GM13977 (cell line): ENCODE results near the gene INSL3.
A peak's percentile ranks its signal among the peaks of the same experiment; 100 is the strongest.

Experiments used
- DNase-seq: peaks from one replicate; pipeline ENCODE4 v3.0.0; 2012; ENCODE audit warnings: low spot score
- CTCF ChIP-seq: IDR thresholded peaks from 2 replicates; pipeline ENCODE4 v1.5.1; 2012; ENCODE audit warnings: mild to moderate bottlenecking, control low read depth; ENCODE audit not compliant: insufficient read depth; ENCODE audit errors: extremely low read depth, missing control alignments
- in situ Hi-C: fragments of 300-500 bp; cut with MboI; formaldehyde crosslinking; loops from one replicate; pipeline ENCODE4 v1.12.0; 2022; ENCODE audit warnings: low sequenced_read_pairs, low pct_unique_long_range_greater_than_20kb, mixed read lengths, inconsistent platforms; ENCODE audit not compliant: unreplicated experiment

The INSL3 gene

GRCh38 chr19:17811681-17812080 is 9.6 kb downstream of the INSL3 start:
- in situ Hi-C loops, result no loop called here
- no peak for TF ChIP-seq CTCF
- DNase-seq, result no peak

GRCh38 chr19:17811103-17811502 is 10.2 kb downstream of the INSL3 start:
- TF ChIP-seq CTCF, result no peak
- DNase-seq, result no peak
- in situ Hi-C loops, result no loop called here

GRCh38 chr19:17807731-17808316 is 13.5 kb downstream of the INSL3 start:
- TF ChIP-seq CTCF, result no peak
- peak; percentile 34 for DNase-seq
- in situ Hi-C loops, result no loop called here

- no peak for TF ChIP-seq CTCF
Observed at GRCh38 chr19:17806945-17807344, 14.4 kb downstream of the INSL3 start.

GRCh38 chr19:17805427-17805826 is 15.9 kb downstream of the INSL3 start:
- no peak for DNase-seq
- TF ChIP-seq CTCF, result no peak
- in situ Hi-C loops, result no loop called here

More at GRCh38 chr19:17806945-17807344, 14.4 kb downstream of the INSL3 start:
- in situ Hi-C loops, result no loop called here
- peak; percentile 22 for DNase-seq

- in situ Hi-C loops, result no loop called here
- DNase-seq, result no peak
- no peak for TF ChIP-seq CTCF
Observed at GRCh38 chr19:17803264-17803896, 17.9 kb downstream of the INSL3 start.
